HG03103 (cell line): ENCODE results near the gene IMPACT.
A peak's percentile ranks its signal among the peaks of the same experiment; 100 is the strongest.

Experiments used
- ATAC-seq: cut with Tn5 transposase; IDR thresholded peaks from one replicate; pipeline ENCODE4 v1.9.1; 2021; ENCODE audit warnings: low read depth; ENCODE audit not compliant: unreplicated experiment

The IMPACT gene

DNA sequence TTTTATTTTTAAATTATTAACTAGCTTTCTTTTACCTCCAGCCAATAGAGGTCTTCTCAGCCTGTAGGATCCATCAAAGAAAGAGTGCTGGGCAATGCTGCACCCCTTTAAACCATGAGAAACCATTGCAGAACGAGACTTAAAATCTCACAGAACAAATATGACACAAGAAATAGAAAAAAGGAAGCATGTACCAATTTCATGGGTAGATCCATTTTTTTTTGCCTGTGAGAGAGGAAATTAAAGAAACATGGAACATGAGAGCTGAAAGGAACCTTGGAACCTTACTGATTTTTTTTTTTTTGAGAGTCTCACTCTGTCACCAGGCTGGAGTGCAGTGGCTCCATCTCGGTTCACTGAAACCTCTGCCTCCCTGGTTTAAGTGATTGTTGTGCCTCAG, 47.9 kb downstream of the IMPACT start:
- ATAC-seq: no peak

DNA sequence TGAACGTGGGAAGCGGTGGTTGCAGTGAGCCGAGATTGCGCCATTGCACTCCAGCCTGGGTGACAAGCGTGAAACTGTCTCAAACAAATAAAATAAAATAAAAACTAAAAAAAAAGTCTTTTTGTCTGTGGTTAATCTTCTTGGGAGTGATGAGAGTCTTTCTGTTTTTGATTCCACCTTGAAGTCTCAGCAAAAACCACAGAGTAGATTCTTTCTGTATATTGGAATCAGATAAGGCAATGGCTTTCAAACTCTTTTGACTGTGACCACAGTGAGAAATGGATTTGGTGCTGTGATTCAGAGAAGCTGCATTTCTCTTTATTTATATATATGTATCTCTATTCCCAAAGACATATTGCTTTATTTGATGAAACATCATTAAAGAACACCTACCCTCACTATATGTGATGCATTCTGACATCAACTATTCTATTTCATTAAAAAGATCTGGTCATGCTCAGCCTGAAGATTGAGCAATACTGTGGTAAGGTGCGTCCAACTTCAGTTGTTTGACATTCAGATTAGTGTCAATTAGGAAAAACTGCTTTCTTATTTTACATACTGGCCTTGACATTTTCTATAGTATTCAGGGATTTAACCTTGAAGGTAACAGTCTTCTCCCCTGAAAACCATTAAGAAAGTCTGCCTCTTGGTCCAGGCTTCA, 49.6 kb downstream of the IMPACT start:
- no peak for ATAC-seq

DNA sequence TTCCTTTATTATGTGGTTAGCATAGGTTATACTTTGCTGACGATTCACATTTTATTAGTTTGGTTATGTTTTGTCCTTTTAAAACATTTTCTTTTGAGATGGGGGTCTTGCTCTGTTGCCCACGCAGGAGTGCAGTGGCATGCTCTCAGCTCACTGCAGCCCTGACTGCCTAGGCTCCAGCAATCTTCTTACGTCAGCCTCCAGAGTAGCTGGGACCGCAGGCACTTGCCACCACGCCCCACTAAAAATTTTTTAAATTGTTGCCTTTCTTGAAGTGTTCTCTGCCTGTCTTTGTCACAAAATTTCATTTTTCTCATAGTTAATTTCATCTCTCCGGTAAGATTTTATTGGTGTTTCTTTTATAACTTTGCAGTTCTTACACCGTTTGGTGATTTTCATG, 52.9 kb downstream of the IMPACT start:
- ATAC-seq: no peak

DNA sequence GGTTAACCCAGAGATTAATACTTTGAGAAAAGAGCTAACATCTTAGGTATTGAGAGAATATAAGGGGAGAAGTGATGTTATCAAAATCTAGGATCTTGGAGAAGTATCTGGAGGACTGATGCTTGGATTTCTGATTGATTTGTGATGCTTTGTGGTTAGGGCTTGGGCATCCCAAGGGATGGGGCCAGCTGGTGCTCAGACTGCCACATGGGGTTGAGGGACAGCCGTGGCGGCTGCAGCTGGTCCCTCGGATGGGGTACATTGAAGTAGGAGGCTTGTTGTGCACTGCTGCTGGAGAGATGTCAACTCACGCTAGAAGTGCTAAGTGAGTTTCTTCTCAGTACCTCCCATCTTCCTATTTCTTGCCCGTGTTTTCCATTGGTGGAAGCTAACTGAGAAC, 56.4 kb downstream of the IMPACT start:
- no peak for ATAC-seq

DNA sequence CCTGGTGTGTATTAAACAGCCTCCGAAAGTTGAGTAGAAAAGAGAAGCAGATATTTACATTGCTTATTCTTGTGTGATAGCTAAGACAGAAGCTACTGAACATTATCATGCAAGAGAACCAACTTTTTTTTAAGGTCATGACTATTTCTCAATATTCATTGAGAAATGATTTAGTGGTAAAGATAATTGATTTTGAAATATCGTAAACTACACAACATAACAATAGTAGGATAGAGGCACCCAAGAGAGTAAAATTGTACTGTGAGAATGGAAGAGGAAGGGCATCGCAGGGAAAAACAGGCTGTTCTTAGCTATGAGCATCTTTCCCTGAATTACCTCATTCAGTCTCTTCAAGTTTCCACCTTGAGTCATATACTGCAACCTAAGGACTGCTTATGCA, 59.2 kb downstream of the IMPACT start:
- ATAC-seq: no peak

DNA sequence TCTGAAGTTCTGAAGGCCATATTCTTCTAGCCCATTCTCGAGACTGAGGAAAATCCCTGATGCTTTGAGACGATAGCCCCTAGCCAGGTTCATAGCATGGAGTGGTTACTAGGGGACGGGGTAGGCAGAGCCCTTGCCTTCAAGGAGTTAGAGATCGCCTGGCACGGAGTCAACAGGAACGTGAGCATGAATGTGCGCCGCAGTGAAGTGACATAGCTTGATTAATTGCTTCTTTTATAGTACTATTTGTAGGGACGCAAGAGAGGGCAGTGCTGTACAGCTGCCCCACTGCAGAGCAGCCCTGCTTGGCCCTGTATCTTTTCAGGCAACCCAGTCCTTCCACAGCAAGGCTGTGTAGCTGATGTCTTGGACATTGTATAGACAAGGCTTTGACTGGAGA, 60.2 kb downstream of the IMPACT start:
- ATAC-seq: no peak

DNA sequence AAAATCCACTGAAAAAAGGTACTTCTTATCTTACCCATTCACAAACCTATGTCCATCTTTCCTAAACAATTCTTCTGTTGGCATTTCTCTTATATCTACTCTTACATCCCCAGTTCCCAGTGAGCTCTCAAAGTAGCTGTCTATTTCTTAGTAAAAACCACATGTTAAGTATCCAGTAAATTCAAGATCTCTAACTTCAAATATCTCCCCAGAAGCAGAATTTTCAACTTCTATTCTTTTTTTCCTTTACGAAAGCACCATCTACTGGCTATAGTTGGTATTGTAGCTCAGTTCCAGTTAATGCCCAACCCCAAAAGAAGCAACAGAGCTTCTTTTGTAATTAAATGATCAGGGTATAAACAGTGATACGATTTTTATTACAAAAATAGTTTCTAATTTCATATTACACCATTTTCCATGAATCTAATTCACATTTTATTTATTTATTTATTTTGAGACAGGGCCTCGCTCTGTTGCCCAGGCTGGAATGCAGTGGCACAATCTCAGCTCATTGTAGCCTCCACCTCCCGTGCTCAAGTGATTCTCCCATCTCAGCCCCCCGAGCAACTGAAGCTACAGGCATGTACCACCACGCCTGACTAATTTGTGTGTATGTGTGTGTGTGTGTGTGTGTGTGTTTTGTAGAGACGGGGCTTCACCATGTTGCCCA, 62.5 kb downstream of the IMPACT start:
- ATAC-seq: no peak

DNA sequence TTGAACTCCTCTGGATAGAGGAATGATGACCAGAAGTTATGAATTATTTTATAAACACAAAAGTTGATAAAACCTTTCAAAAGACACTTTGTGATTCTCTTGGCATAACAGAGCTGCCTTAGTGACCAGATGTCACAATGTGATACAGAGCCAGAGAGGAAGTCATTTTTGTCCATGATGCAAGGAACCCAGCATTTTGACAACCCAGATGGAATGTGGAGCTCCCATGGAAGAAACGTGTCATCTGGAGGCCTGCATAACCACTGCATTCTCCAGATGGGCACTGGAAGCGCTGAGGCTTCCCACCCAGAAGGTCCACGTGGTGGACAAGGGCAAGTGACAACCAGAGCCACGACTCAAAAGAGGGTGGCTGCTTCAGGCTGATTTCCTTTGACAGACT, 64.1 kb downstream of the IMPACT start:
- no peak for ATAC-seq

DNA sequence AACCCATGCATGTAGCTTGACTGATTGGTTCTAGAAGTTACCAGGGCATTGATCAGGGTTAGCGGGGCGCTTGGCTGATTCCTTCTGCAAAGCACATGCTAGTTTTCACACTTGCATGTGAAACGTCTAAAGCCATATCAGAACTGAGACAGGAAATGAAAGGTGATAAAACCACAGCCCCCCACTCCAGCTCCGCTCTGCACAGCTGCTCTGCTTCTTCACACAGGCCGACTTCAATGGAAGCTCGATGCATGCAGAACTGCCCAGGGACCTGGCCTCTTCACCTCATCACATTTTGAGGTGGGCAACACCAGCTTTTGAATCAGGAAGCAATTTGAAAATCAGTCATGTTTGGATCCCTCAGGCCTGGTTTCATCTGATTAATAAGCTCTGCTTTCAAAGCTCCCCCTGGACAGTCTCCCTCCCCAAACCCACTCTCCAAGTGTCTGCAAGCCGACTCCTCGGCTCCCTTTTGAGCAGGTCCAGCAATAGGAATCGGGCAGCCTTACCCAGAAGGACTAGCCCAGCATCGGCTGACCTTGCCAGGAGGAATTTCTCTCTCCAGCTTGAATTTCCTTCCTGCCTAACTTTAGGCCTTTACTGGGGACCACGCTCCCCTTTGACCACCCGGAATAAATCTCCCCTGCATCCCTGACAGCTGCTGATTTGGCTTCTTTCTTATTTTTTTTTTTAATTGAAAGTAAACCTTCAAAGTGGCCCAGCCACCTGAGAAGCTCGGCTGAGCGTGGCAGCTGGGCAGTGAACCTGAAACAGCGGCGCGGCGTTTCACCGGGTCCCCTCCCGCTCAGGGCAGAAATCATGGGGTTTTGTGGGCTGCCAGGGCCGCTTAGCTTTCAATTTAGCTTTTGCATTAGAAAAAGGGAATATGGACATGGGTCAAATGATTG, 65.7 kb downstream of the IMPACT start:
- ATAC-seq: peak; percentile 73

DNA sequence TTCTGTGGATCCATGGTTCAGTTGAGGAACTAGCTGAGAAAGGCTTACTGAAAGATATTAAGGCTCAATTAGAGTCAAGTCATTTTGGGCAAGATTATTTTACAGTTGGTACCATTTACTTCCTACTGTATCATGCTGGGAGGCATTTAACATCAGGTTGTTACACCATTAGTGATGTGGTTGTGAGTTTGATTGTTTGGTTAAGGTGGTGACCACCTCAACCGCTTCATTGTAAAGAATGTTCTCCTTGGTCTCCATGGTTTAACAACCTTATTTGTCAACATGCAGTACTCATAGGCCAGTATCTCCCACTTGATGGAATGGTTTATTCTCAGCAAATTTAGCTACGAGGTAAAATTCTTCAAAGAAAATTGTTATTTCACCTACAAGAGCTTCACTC, 68.1 kb downstream of the IMPACT start:
- ATAC-seq: no peak

DNA sequence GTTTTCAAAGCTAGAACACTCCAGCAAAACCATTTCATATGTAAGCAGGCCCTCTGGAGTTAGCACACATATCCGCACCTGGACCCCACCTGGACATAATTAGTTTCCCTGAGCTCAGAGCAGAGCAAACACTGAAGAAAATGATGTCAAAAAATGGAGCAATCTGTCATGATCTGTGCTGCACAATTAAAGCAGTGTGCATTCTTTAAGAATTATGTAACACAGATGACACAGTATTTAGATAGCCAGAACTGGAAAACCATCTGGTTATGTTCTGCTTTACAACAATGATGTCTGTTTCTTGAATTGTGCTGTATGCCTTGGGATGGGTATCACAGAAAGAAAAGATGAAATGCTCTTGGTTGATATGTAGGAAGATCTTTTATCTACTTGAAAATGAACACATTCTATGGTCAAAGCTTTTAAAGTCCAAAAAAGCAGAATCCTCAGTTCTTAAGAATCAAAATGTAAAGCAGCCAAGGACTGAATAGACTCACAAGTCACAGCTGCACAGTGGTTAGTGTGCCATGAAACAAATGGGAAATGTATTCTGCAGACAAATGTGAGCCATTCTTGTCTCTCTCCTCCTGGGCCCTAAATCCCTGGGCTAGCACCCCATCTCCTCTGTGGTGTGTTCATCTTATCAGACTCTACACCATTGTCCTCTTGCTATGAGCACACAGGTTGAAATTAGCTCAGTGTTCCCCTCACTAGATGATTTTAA, 70.7 kb downstream of the IMPACT start:
- ATAC-seq: no peak

DNA sequence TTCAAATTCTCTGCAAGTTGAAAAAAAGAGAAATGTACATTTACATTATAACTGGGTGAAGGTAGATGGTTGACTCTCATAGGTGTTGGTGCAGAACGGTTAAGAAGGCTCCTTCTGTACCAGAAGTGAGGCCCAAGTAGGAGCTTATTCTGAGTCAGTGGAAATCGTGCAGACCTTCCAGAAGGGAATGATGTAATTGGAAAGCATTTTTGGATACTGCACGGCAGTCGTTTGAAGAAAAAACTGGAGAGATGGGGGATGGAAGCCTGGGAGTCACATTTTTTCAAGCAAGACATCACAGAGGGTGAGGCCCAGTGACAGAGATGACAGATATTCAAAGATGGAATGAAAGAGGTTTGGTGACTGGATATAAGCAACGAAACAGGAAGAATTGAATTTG, 73.3 kb downstream of the IMPACT start:
- no peak for ATAC-seq

DNA sequence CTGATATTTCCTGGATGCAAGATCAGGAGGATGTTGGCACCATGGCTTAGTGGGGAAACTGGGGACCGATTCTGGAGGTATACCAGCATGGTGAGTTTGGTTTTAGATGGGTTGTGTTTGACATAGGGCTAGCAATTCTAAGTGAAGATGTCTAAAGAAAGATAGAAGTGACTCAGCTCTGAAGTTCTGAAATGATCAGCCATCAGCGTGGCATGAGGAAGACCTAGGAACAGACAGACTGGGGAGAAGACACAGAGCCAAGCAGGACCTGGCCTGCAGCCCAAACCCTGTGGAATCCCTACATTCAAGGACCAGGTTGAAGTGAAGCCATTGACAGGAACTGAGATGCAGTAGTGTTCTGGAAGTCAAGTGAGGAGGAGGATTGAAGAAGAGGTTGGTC, 73.7 kb downstream of the IMPACT start:
- ATAC-seq: no peak

DNA sequence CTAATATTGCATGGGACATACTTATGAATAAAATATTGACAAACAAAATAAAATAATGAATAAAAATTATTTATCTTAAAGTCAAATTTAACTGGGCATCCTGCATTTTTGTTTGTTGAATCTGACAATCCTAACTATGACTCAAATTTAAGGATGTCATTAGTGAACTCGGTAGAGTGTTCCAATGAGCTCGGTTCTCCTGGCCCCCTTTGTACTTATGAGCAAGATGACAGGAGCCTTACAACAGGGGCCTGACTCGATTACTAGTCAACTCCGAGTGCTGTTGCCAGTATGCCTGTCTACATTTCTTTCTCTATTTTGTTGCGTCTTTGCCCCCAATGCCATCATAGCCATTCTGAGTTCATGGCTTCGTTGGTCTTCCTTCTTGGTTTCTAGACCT, 74.3 kb downstream of the IMPACT start:
- no peak for ATAC-seq

DNA sequence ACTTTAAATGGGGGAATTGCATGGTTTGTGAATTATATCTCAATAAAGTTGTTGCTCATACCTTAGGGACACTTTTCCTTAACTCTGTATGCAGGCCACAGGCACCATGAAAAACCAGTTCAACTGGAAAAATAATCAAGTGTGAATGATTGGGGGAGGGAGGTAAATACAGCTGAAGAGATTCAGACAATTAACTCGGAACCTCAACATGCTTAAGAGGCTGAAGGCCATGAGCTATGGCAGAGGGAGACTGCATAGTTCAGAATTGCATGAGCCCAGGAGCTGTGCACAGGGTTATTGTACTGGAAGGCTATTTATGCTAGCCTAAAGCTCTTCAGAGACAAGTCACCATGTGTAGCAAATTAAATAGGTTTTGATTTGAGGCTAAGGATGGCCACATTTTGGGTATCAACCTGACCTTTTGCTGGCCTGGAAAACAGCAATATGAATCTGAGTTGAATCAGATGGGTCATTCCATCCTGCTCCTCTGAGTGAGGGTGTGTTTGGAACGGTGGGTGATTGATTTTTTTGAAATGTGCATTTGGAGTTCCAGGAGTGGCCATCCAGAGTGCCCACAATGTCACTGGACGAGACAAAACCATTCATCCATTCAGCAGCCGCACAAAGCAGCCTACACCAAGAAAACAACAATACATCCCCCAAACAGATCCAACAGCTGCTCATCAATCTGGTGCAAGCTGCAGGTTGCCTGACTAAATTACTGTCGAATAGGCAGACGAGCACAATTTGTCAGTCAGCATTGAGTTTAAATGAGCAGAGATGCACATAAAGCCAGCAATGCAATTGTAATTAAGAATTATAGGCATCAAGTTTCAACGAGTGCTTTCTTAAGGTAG, 76.4 kb downstream of the IMPACT start:
- ATAC-seq: no peak
